SK-N-SH (cell line): Measurements from ENCODE around the gene SSBP1. TPM values are rescaled to one million over a fixed set of nuclear protein-coding genes. Genes with fewer than 3 reads are reported as not detected.

Experiments
- CTCF ChIA-PET: fragments of 300-600, 350-600 bp; formaldehyde crosslinking; extraction: SDS; loops from one replicate; lab custom pipeline; 2021; lab: Yijun Ruan, JAX
- POLR2A ChIA-PET: fragments of 350-600 bp; sonication (Branson Sonifier 250); formaldehyde crosslinking; extraction: SDS; loops from one replicate; lab custom pipeline; 2020; ENCODE audit warnings: antibody characterized with exemption, inconsistent platforms; lab: Yijun Ruan, JAX
- DNase-seq: peaks from one replicate; pipeline ENCODE4 v3.0.0; 2012
- H2AFZ ChIP-seq: fragments of 200-600 bp; sonication (generic); 2 replicates; pipeline ENCODE4 v1.8.1; 2016; ENCODE audit warnings: antibody characterized with exemption, mild to moderate bottlenecking, low read depth
- H3F3A ChIP-seq: fragments of 200-600 bp; sonication (generic); replicated peaks from 2 replicates; pipeline ENCODE3; 2016; ENCODE audit warnings: antibody characterized with exemption, mild to moderate bottlenecking; ENCODE audit not compliant: insufficient read depth
- H3K27ac ChIP-seq, 2 experiments: fragments of 200-500 bp in 1 of 2; fragments of 200-600 bp in 1 of 2; sonication (Bioruptor generic) in 1 of 2; sonication (generic), shearing (Covaris generic) in 1 of 2; 2 replicates each; pipeline versions ENCODE4 v1.5.1 to v1.6.1; 2014 to 2016; ENCODE audit warnings: low read depth in 2 of 2, inconsistent platforms in 1 of 2, low read length in 1 of 2, mild to moderate bottlenecking in 1 of 2, mixed read lengths in 1 of 2
- H3K27me3 ChIP-seq: fragments of 200-600 bp; sonication (generic), shearing (Covaris generic); 2 replicates; pipeline ENCODE4 v1.6.1; 2016; ENCODE audit warnings: mixed run types; ENCODE audit not compliant: insufficient read depth
- H3K36me3 ChIP-seq, 2 experiments: fragments of 200-500 bp in 1 of 2; fragments of 200-600 bp in 1 of 2; sonication (Bioruptor generic) in 1 of 2; sonication (generic) in 1 of 2; replicated peaks in 1 of 2; 2 replicates each; pipeline versions ENCODE3 to v1.5.1; 2014 to 2016; ENCODE audit warnings: low read length in 1 of 2, mild to moderate bottlenecking in 1 of 2; ENCODE audit not compliant: insufficient read depth in 2 of 2, control insufficient read depth in 1 of 2
- H3K4me1 ChIP-seq, 2 experiments: fragments of 200-500 bp in 1 of 2; fragments of 200-600 bp in 1 of 2; sonication (Bioruptor generic) in 1 of 2; sonication (generic), shearing (Covaris generic) in 1 of 2; 2 replicates each; pipeline versions ENCODE4 v1.5.1 to v1.6.1; 2014 to 2016; ENCODE audit warnings: low read depth in 1 of 2, low read length in 1 of 2, mixed run types in 1 of 2; ENCODE audit not compliant: insufficient read depth in 2 of 2, control insufficient read depth in 1 of 2
- H3K4me2 ChIP-seq: fragments of 200-600 bp; sonication (generic), shearing (Covaris generic); 2 replicates; pipeline ENCODE4 v1.6.1; 2017; ENCODE audit warnings: mixed run types
- H3K4me3 ChIP-seq, 2 experiments: fragments of 200-500 bp in 1 of 2; fragments of 200-600 bp in 1 of 2; sonication (Bioruptor generic) in 1 of 2; sonication (generic), shearing (Covaris generic) in 1 of 2; 2 replicates each; pipeline versions ENCODE4 v1.5.1 to v1.8.1; 2014 to 2016; ENCODE audit warnings: low read depth in 2 of 2, inconsistent platforms in 1 of 2, low read length in 1 of 2, mild to moderate bottlenecking in 1 of 2, mixed read lengths in 1 of 2, moderate library complexity in 1 of 2
- H3K79me2 ChIP-seq: fragments of 200-600 bp; sonication (generic); 2 replicates; pipeline ENCODE4 v1.8.1; 2017; ENCODE audit warnings: mild to moderate bottlenecking; ENCODE audit not compliant: insufficient read depth
- H3K9ac ChIP-seq: fragments of 200-600 bp; sonication (generic); 2 replicates; pipeline ENCODE4 v1.6.1; 2017; ENCODE audit warnings: mixed run types
- H3K9me2 ChIP-seq: fragments of 200-600 bp; sonication (generic); 2 replicates; pipeline ENCODE4 v1.6.1; 2017; ENCODE audit warnings: mixed run types
- H3K9me3 ChIP-seq: fragments of 200-600 bp; sonication (generic); 2 replicates; pipeline ENCODE4 v1.6.1; 2017; ENCODE audit warnings: mixed run types, mild to moderate bottlenecking, moderate library complexity
- H4K20me1 ChIP-seq: fragments of 200-600 bp; sonication (generic); 2 replicates; pipeline ENCODE4 v1.6.1; 2017; ENCODE audit warnings: mild to moderate bottlenecking, mixed run types; ENCODE audit not compliant: insufficient read depth
- CHD2 ChIP-seq: fragments of 150-350 bp; IDR thresholded peaks from 2 replicates; pipeline ENCODE4 v1.6.1; 2018; ENCODE audit warnings: low read length; ENCODE audit not compliant: partially characterized antibody
- ELF1 ChIP-seq: IDR thresholded peaks from 2 replicates; pipeline ENCODE4 v1.4.0; 2012
- EP300 ChIP-seq, 2 experiments: IDR thresholded peaks; 2 replicates each; pipeline versions ENCODE4 v1.4.0 to v1.6.1; 2012; ENCODE audit warnings: borderline replicate concordance in 1 of 2, low read depth in 1 of 2, low read length in 1 of 2
- EZH2phosphoT487 ChIP-seq: fragments of 200-600 bp; sonication (generic); IDR thresholded peaks from 2 replicates; pipeline ENCODE4 v1.6.1; 2017; ENCODE audit warnings: low read depth, mixed run types, mild to moderate bottlenecking, antibody characterized with exemption, moderate library complexity, borderline replicate concordance
- FOXJ3 ChIP-seq: sonication (generic); formaldehyde crosslinking; IDR thresholded peaks from 2 replicates; pipeline ENCODE4 v1.5.1; 2020; ENCODE audit warnings: mild to moderate bottlenecking, missing genetic modification reagents
- FOXM1 ChIP-seq: IDR thresholded peaks from 2 replicates; pipeline ENCODE4 v1.4.0; 2012; ENCODE audit warnings: low read depth, mild to moderate bottlenecking
- GABPA ChIP-seq: IDR thresholded peaks from 2 replicates; pipeline ENCODE4 v1.4.0; 2012; ENCODE audit warnings: low read depth, mild to moderate bottlenecking
- JUND ChIP-seq: IDR thresholded peaks from 2 replicates; pipeline ENCODE4 v1.4.0; 2012
- MAX ChIP-seq: IDR thresholded peaks from 2 replicates; pipeline ENCODE4 v1.4.0; 2012; ENCODE audit warnings: low read depth
- MEF2A ChIP-seq: IDR thresholded peaks from 2 replicates; pipeline ENCODE4 v1.4.0; 2012; ENCODE audit warnings: low read depth, borderline replicate concordance
- MXI1 ChIP-seq: IDR thresholded peaks from 2 replicates; pipeline ENCODE4 v1.6.1; 2012; ENCODE audit warnings: mild to moderate bottlenecking, low read depth, low read length, improper control_type of control experiment
- NFIC ChIP-seq: IDR thresholded peaks from 2 replicates; pipeline ENCODE4 v1.4.0; 2012; ENCODE audit warnings: borderline replicate concordance
- NRF1 ChIP-seq: IDR thresholded peaks from 2 replicates; pipeline ENCODE4 v1.6.1; 2012; ENCODE audit warnings: low read depth, mild to moderate bottlenecking, low read length
- PBX3 ChIP-seq: IDR thresholded peaks from 2 replicates; pipeline ENCODE4; 2012
- POLR2AphosphoS5 ChIP-seq: IDR thresholded peaks from 2 replicates; pipeline ENCODE4 v1.6.1; 2012; ENCODE audit warnings: low read depth, low read length
- RCOR1 ChIP-seq: fragments of 150-350 bp; IDR thresholded peaks from 2 replicates; pipeline ENCODE4 v1.6.1; 2017; ENCODE audit warnings: antibody characterized with exemption, low read length
- RFX5 ChIP-seq: IDR thresholded peaks from 2 replicates; pipeline ENCODE4 v1.6.1; 2012; ENCODE audit warnings: mild to moderate bottlenecking, improper control_type of control experiment, low read length
- RXRA ChIP-seq: IDR thresholded peaks from 2 replicates; pipeline ENCODE4 v1.4.0; 2012; ENCODE audit warnings: low read depth, mild to moderate bottlenecking, borderline replicate concordance
- SIN3A ChIP-seq: IDR thresholded peaks from 2 replicates; pipeline ENCODE4 v1.6.1; 2012; ENCODE audit warnings: low read depth, mild to moderate bottlenecking, low read length, moderate library complexity, borderline replicate concordance
- SMC3 ChIP-seq: IDR thresholded peaks from 2 replicates; pipeline ENCODE4 v1.6.1; 2012; ENCODE audit warnings: low read depth, low read length, improper control_type of control experiment
- TCF12 ChIP-seq: IDR thresholded peaks from 2 replicates; pipeline ENCODE4 v1.4.0; 2012
- USF1 ChIP-seq: IDR thresholded peaks from 2 replicates; pipeline ENCODE4 v1.4.0; 2012; ENCODE audit warnings: low read depth, borderline replicate concordance
- YY1 ChIP-seq: IDR thresholded peaks from 2 replicates; pipeline ENCODE4 v1.4.0; 2012; ENCODE audit warnings: low read depth, mild to moderate bottlenecking
- WGBS: methylation state at CpG from one replicate; pipeline ENCODE4 v1.1.6; 2017; ENCODE audit warnings: low lambda C conversion rate; 5-methylcytosine and 5-hydroxymethylcytosine counted together
- polyA plus RNA-seq, 3 experiments: library from polyadenylated mRNA; depleted of rRNA; stranded (reverse); fragments of >200 nt; gene quantifications; 2 replicates each; pipeline ENCODE4 v1.2.3, GENCODE V29; 2012

The SSBP1 gene
- polyA plus RNA-seq, 1 of the 3 experiments (the other 2 are of a cell fraction) = 212 TPM

GRCh38 chr7:141738592-141739013 lies 445 bp downstream of the SSBP1 start:
- H3K27me3 ChIP-seq = no peaks in the 10 kb centered on the region
- CTCF ChIA-PET = interaction anchor here (0.6 to 9.4 kb wide), 46 partner anchors 10 to 1573 kb away, joined by 3 to 124 read pairs (median 5); partner anchors contain the start of genes AGK, DENND11, MRPS33 and TAS2R3

GRCh38 chr7:141739250-141739649 lies 1.1 kb downstream of the SSBP1 start:
- H3F3A ChIP-seq = peaks cover 6% of the 10 kb centered on the region
- TF ChIP-seq EZH2phosphoT487 (no peak), NRF1 (no peak), CHD2 (no peak), FOXJ3 (CRISPR knock-in tag) (no peak), RFX5 (no peak), MAX (no peak), SMC3 (no peak), SIN3A (no peak), TCF12 (no peak), RXRA (no peak), GABPA (no peak), USF1 (no peak), PBX3 (no peak), MXI1 (no peak), RCOR1 (no peak), FOXM1 (no peak), YY1 (no peak), JUND (no peak), EP300 (IDR thresholded peaks at IDR 0.05; ENCODE audit: borderline replicate concordance in 1 of 2, low read depth in 1 of 2, low read length in 1 of 2) (no peak), NFIC (no peak)
- peaks cover 6 to 26% of the 10 kb centered on the region in 2 experiments; a peak in 2 of 4 replicates for H3K4me1 ChIP-seq
- peak overlapping the region; percentile 78 for H3K4me2 ChIP-seq
- no peaks in the 10 kb centered on the region for H3K9me2 ChIP-seq
- H3K27ac ChIP-seq = no peak overlapping the region
- peak overlapping the region; percentile 83 for H3K9ac ChIP-seq
- CTCF ChIA-PET = interaction anchor here (0.9 to 9.4 kb wide), 17 partner anchors 9 to 802 kb away, joined by 3 to 124 read pairs (median 17); partner anchors contain the start of genes MRPS33 and TAS2R3
- POLR2A ChIA-PET = no interaction called here
- H3K27me3 ChIP-seq = no peaks in the 10 kb centered on the region
- no peak for DNase-seq
- 38% methylated on average over 3 of the region's 3 CpGs for WGBS
- no peaks in the 10 kb centered on the region for H3K9me3 ChIP-seq
- H2AFZ ChIP-seq = no peak overlapping the region
- peaks cover 40% of the 10 kb centered on the region for H3K79me2 ChIP-seq
- no peaks in the 10 kb centered on the region for H4K20me1 ChIP-seq
- H3K36me3 ChIP-seq = peaks cover 48 to 49% of the 10 kb centered on the region in 2 experiments
- H3K4me3 ChIP-seq = peak overlapping the region; percentile 94 to 95

More at GRCh38 chr7:141738592-141739013, 445 bp downstream of the SSBP1 start:
- peak overlapping the region; percentile 78 for H3K4me2 ChIP-seq
- TF ChIP-seq MXI1 (peak; percentile 1; the same call in 1 of the 2 replicates), NRF1 (no peak), TCF12 (no peak), FOXM1 (no peak), POLR2AphosphoS5 (no peak), ELF1 (no peak), USF1 (no peak), RFX5 (no peak), MEF2A (no peak)
- TF ChIP-seq, all 33 proteins: peak for 1
- Histone ChIP-seq H3K79me2 (peaks cover 40% of the 10 kb centered on the region), H3K27ac (peak overlapping the region; percentile 69 to 93), H3K9ac (peak overlapping the region; percentile 83), H3F3A (peaks cover 4% of the 10 kb centered on the region), H3K4me1 (peaks cover 6 to 26% of the 10 kb centered on the region in 2 experiments; a peak in 2 of 4 replicates), H3K9me2 (no peaks in the 10 kb centered on the region), H2AFZ (peak overlapping the region; percentile 81), H4K20me1 (no peaks in the 10 kb centered on the region), H3K36me3 (peaks cover 41 to 42% of the 10 kb centered on the region in 2 experiments), H3K9me3 (no peaks in the 10 kb centered on the region), H3K4me3 (peak overlapping the region; percentile 94 to 95)
- DNase-seq = peak; percentile 8
- 2% methylated on average over 6 of the region's 6 CpGs for WGBS
- POLR2A ChIA-PET = interaction anchor here (0.8 to 1.3 kb wide), 9 partner anchors 17 to 188 kb away, joined by 3 to 7 read pairs (median 4); partner anchors contain the start of gene AGK
